ENCODE results near the gene TRIP4. TPM values are rescaled to one million over a fixed set of nuclear protein-coding genes. Genes with fewer than 3 reads are reported as not detected.

TRIP4 gene
- total RNA-seq, 8 experiments from 2014 or later, result 9.6 to 21.9 (median 13.4) TPM

GRCh38 chr15:64438653-64439447 lies 51.2 kb downstream of the TRIP4 start:
- no peaks in the 10 kb centered on the region for H3K4me1 ChIP-seq (replicated peaks in 1 of 2)
- H3K4me3 ChIP-seq, result no peak overlapping the region
- 81 to 100% (median 92%) methylated on average over 1 to 6 of the region's 6 CpGs for WGBS, 10 experiments
- ATAC-seq (replicated peaks in 6 of 8), result no peak
- in situ Hi-C loops (cut with MboI; ENCODE audit: low pct_unique_long_range_greater_than_20kb in 2 of 9, low sequenced_read_pairs in 9 of 9, unreplicated experiment in 9 of 9), result loop anchor here in 2 of 9 experiments (25.0 kb wide), 2 partner anchors 223 to 248 kb away; no protein-coding TSS in a partner anchor
- no peak overlapping the region for H3K27ac ChIP-seq

GRCh38 chr15:64441852-64442251 lies 54.2 kb downstream of the TRIP4 start:
- no peaks in the 10 kb centered on the region for H3K4me1 ChIP-seq (replicated peaks in 1 of 2)
- in situ Hi-C loops (cut with MboI; ENCODE audit: low pct_unique_long_range_greater_than_20kb in 2 of 9, low sequenced_read_pairs in 9 of 9, unreplicated experiment in 9 of 9), result loop anchor here in 2 of 9 experiments (25.0 kb wide), 2 partner anchors 220 to 245 kb away; no protein-coding TSS in a partner anchor
- H3K27ac ChIP-seq, result no peak overlapping the region
- ATAC-seq (replicated peaks in 6 of 8), result no peak
- H3K4me3 ChIP-seq, result no peak overlapping the region
- WGBS, 10 experiments, result 83 to 100% (median 94%) methylated on average over 1 to 3 of the region's 3 CpGs; no CpG with 5 or more reads in 1 of the 10 experiments

- no peaks in the 10 kb centered on the region for H3K4me1 ChIP-seq (replicated peaks in 1 of 2)
- no peak overlapping the region for H3K4me3 ChIP-seq
- in situ Hi-C loops (cut with MboI; ENCODE audit: low pct_unique_long_range_greater_than_20kb in 2 of 9, low sequenced_read_pairs in 9 of 9, unreplicated experiment in 9 of 9), result loop anchor here in 2 of 9 experiments (25.0 kb wide), 2 partner anchors 219 to 244 kb away; no protein-coding TSS in a partner anchor
- H3K27ac ChIP-seq, result no peak overlapping the region
- WGBS, 10 experiments, result 86 to 100% (median 98%) methylated on average over 2 of the region's 2 CpGs; no CpG with 5 or more reads in 4 of the 10 experiments
- no peak for ATAC-seq (replicated peaks in 6 of 8)
Measured at GRCh38 chr15:64443016-64443415, 55.4 kb downstream of the TRIP4 start.

- in situ Hi-C loops (cut with MboI; ENCODE audit: low pct_unique_long_range_greater_than_20kb in 2 of 9, low sequenced_read_pairs in 9 of 9, unreplicated experiment in 9 of 9), result loop anchor here in 2 of 9 experiments (25.0 kb wide), 2 partner anchors 218 to 243 kb away; no protein-coding TSS in a partner anchor
- 13 to 100% (median 85%) methylated on average over 1 to 3 of the region's 3 CpGs; no CpG with 5 or more reads in 2 of the 10 experiments for WGBS, 10 experiments
- no peaks in the 10 kb centered on the region for H3K4me1 ChIP-seq (replicated peaks in 1 of 2)
- ATAC-seq (replicated peaks in 6 of 8), result peak in 3 of 8 experiments; percentile 74 to 97 (median 95)
- no peak overlapping the region for H3K27ac ChIP-seq
- no peak overlapping the region for H3K4me3 ChIP-seq
Measured at GRCh38 chr15:64443747-64444621, 56.3 kb downstream of the TRIP4 start.

- no peak overlapping the region for H3K27ac ChIP-seq
- ATAC-seq (replicated peaks in 6 of 8), result no peak
- no peaks in the 10 kb centered on the region for H3K4me1 ChIP-seq (replicated peaks in 1 of 2)
- H3K4me3 ChIP-seq, result no peak overlapping the region
- in situ Hi-C loops (cut with MboI; ENCODE audit: low pct_unique_long_range_greater_than_20kb in 2 of 9, low sequenced_read_pairs in 9 of 9, unreplicated experiment in 9 of 9), result loop anchor here in 2 of 9 experiments (25.0 kb wide), 2 partner anchors 217 to 242 kb away; no protein-coding TSS in a partner anchor
Measured at GRCh38 chr15:64444836-64445235, 57.2 kb downstream of the TRIP4 start.

- Histone ChIP-seq H3K4me3 (no peak overlapping the region), H3K4me1 (replicated peaks in 1 of 2) (no peaks in the 10 kb centered on the region), H3K27ac (no peak overlapping the region)
- ATAC-seq (replicated peaks in 6 of 8), result no peak
- in situ Hi-C loops (cut with MboI; ENCODE audit: low pct_unique_long_range_greater_than_20kb in 2 of 9, low sequenced_read_pairs in 9 of 9, unreplicated experiment in 9 of 9), result loop anchor here in 2 of 9 experiments (25.0 kb wide), 2 partner anchors 215 to 240 kb away; no protein-coding TSS in a partner anchor
- 86 to 100% (median 91%) methylated on average over 1 to 5 of the region's 6 CpGs; no CpG with 5 or more reads in 1 of the 10 experiments for WGBS, 10 experiments
Measured at GRCh38 chr15:64447536-64448315, 60.1 kb downstream of the TRIP4 start.

GRCh38 chr15:64452988-64453688 lies 65.5 kb downstream of the TRIP4 start:
- Histone ChIP-seq H3K4me3 (no peak overlapping the region), H3K4me1 (replicated peaks in 1 of 2) (peaks cover 40 to 50% of the 10 kb centered on the region in 2 donors), H3K27ac (no peak overlapping the region)
- peak in 1 of 8 experiments; percentile 66 for ATAC-seq (replicated peaks in 6 of 8)
- in situ Hi-C loops (cut with MboI; ENCODE audit: low pct_unique_long_range_greater_than_20kb in 2 of 9, low sequenced_read_pairs in 9 of 9, unreplicated experiment in 9 of 9), result no loop called here
- 20 to 74% (median 58%) methylated on average over 1 to 5 of the region's 6 CpGs; no CpG with 5 or more reads in 1 of the 10 experiments for WGBS, 10 experiments

GRCh38 chr15:64453689-64454037 lies 66.0 kb downstream of the TRIP4 start:
- H3K27ac ChIP-seq, result peak overlapping the region in 1 of 2 donors; percentile 52
- ATAC-seq (replicated peaks in 6 of 8), result peak in 1 of 8 experiments; percentile 31
- H3K4me1 ChIP-seq (replicated peaks in 1 of 2), result peaks cover 40 to 50% of the 10 kb centered on the region in 2 donors
- WGBS, 10 experiments, result 60 to 100% (median 88%) methylated on average over 1 of the region's 1 CpG; no CpG with 5 or more reads in 3 of the 10 experiments
- in situ Hi-C loops (cut with MboI; ENCODE audit: low pct_unique_long_range_greater_than_20kb in 2 of 9, low sequenced_read_pairs in 9 of 9, unreplicated experiment in 9 of 9), result no loop called here
- no peak overlapping the region for H3K4me3 ChIP-seq

GRCh38 chr15:64454282-64454681 lies 66.6 kb downstream of the TRIP4 start:
- peak overlapping the region in 1 of 2 donors; percentile 52 for H3K27ac ChIP-seq
- peak in 2 of 8 experiments; percentile 23 to 33 for ATAC-seq (replicated peaks in 6 of 8)
- in situ Hi-C loops (cut with MboI; ENCODE audit: low pct_unique_long_range_greater_than_20kb in 2 of 9, low sequenced_read_pairs in 9 of 9, unreplicated experiment in 9 of 9), result no loop called here

GRCh38 chr15:64455961-64456371 lies 68.3 kb downstream of the TRIP4 start:
- H3K4me3 ChIP-seq, result no peak overlapping the region
- H3K27ac ChIP-seq, result peak overlapping the region; percentile 42 to 44
- 0 to 52% (median 8%) methylated on average over 1 to 3 of the region's 3 CpGs; no CpG with 5 or more reads in 1 of the 10 experiments for whole genome bisulfite sequencing, 10 experiments
- peaks cover 44 to 53% of the 10 kb centered on the region in 2 donors for H3K4me1 ChIP-seq (replicated peaks in 1 of 2)
- in situ Hi-C loops (cut with MboI; ENCODE audit: low pct_unique_long_range_greater_than_20kb in 2 of 9, low sequenced_read_pairs in 9 of 9, unreplicated experiment in 9 of 9), result no loop called here
- ATAC-seq (replicated peaks in 6 of 8), result peak in 6 of 8 experiments; percentile 11 to 69 (median 18)

More at GRCh38 chr15:64454282-64454681, 66.6 kb downstream of the TRIP4 start:
- H3K4me1 ChIP-seq (replicated peaks in 1 of 2), result peaks cover 40 to 50% of the 10 kb centered on the region in 2 donors
- no peak overlapping the region for H3K4me3 ChIP-seq

GRCh38 chr15:64456634-64457108 lies 69.0 kb downstream of the TRIP4 start:
- Histone ChIP-seq H3K4me1 (replicated peaks in 1 of 2) (peaks cover 44 to 53% of the 10 kb centered on the region in 2 donors), H3K27ac (peak overlapping the region; percentile 42 to 44), H3K4me3 (no peak overlapping the region)
- in situ Hi-C loops (cut with MboI; ENCODE audit: low pct_unique_long_range_greater_than_20kb in 2 of 9, low sequenced_read_pairs in 9 of 9, unreplicated experiment in 9 of 9), result no loop called here
- WGBS, 10 experiments, result 50 to 100% (median 83%) methylated on average over 1 of the region's 1 CpG; no CpG with 5 or more reads in 7 of the 10 experiments
- no peak for ATAC-seq (replicated peaks in 6 of 8)

Data from motor neuron (in vitro differentiated cells).